NCI-H345 treated with DMSO at 0.1 percent for 48 hours (cell line): ENCODE results near the gene TCP11.

Experiments used
- DNase-seq: peaks from one replicate; lab custom pipeline; 2025; ENCODE audit not compliant: unreplicated experiment; lab: John Stamatoyannopoulos, UW

The TCP11 gene

DNA sequence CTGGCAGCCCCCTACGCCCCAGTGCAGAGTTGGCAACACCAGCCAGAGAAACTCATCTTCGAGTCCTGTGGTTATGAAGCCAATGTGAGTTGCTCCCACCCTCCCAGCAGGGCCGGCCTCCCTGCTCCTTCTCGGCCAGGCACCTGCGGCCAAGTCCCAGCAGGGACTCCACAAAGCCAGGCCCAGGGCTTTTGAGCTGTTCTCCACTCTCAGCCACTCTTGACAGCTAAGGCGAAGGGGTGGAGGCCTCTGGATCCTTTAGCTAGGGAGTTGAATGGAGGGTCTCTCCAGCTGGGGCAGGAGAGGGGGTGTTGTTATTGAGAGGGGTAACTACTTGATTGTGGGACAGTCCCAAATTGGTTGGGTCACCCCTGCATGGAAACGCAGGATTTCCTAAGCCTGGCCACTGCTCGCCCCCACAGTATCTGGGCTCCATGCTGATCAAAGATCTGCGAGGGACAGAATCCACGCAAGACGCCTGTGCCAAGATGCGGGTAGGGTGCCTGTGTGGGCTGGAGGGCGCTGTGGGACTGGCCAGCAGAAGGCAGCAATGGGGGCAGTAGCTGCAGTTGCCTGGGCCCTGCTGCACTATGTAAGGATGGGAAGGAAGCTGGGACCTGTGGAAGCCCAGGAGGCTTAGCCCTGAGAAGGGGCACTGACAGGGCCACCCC, 58.3 kb downstream of the TCP11 start:
- no peak for DNase-seq

DNA sequence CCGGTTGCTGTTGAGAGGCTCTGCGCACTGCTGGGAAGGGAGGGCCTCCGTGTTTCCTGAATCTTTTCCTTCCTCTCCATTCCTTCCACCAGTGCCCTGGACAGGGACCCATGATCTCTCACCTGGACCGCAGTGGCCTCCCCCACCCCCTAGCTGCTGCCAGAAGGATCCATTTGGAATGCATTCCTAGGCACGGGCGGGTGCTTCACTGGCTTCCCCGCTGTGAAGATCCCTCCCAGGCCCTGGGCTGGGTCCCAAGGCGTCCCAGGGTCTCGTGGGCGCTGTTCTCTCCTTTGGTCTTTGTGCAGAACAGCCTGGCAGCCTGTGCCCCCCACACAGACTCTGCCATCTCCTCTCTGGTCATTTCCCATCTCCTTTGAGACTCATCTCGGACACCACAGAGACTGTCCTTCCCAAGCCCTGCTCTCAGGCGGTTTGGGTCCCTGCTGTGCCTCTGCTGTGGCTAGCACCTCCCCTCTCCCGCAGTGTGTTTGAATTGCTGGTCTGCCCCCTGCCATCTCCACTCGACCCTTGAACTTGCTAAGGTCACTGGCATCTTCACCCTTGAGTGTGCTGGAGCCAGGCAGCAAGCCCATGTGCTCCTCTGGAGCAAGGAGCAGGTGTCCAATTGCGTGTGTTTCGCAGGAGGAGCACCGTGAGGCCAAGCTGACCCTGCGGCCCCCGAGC, 59.0 kb downstream of the TCP11 start:
- no peak for DNase-seq

DNA sequence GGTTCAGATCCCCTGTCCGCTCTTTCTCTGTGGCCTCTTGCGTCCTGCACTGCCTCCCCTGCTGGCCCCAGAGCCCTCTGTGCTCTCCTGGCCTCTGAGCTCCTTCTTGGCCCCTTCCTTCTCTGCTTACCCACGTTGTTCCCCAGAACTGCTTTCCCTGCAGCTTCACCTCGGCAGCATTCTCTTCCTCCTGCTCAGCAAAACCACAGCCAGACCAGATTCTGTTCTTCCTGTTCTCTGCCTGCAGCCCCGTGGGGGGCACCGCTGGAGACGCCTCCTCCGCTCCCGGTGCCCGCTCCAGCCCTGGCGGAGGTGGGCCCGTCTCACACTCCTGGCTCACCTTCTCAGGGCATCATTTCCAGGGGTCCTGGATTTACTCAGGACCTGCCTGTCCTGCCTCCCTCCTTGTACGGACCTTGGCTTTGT, 59.7 kb downstream of the TCP11 start:
- no peak for DNase-seq

DNA sequence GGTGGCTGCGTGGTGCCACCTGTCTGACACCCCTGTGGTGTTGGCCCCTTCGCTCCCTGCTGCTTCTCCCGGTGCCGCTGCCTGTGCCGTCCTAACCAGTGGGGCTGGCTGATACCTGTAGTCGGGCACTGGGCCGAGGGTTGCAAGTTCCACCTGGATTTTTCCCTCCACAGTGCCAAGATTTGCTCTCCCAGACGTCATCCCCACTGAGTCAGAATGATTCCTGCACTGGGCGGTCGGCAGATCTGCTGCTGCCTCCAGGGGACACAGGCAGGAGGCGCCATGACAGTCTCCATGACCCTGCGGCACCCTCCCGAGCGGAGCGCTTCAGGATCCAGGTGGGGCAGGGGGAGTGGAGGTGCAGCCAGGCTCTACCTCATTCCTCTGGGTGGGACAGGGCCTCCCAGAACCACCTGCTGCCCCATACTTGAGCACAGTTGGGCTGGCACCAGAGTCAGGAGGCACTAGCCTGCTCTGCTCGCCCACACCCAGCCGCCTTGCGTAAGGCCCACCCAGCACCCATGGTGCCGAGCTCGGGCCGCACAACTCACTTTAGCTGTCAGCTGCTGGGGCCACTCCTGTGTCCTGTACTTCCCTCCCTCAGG, 60.2 kb downstream of the TCP11 start:
- no peak for DNase-seq

DNA sequence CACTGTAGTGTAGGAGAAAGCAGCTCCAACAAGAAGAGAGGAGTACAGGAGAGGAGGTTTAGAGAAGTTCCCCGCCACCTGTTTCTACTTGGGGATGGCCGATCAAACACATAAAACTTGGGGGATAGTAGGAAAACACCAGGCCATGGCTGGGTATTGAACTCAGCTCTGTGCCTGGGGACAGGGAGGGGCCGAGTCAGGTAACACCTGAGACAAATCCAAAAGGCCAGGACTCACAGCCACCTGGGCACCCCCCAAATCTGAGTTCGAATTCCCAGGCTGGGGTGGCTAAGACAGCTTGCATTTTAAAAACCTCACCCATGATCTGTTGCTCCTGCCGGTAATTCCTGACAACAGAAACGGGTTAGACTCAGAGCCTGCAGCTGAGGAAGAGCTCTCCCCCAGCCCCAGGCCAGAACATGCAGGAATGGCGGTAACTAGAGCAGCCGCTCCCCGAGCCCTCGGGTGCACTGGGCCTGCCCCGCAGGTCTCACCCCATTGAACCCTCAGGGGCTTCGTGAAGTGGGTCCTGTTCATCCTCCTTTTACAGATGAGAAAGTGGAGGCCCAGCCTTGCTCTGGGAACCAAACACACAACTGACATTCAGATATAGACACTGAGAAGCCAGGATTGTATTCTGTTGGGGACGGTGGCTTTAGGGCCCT, 61.0 kb downstream of the TCP11 start:
- no peak for DNase-seq

DNA sequence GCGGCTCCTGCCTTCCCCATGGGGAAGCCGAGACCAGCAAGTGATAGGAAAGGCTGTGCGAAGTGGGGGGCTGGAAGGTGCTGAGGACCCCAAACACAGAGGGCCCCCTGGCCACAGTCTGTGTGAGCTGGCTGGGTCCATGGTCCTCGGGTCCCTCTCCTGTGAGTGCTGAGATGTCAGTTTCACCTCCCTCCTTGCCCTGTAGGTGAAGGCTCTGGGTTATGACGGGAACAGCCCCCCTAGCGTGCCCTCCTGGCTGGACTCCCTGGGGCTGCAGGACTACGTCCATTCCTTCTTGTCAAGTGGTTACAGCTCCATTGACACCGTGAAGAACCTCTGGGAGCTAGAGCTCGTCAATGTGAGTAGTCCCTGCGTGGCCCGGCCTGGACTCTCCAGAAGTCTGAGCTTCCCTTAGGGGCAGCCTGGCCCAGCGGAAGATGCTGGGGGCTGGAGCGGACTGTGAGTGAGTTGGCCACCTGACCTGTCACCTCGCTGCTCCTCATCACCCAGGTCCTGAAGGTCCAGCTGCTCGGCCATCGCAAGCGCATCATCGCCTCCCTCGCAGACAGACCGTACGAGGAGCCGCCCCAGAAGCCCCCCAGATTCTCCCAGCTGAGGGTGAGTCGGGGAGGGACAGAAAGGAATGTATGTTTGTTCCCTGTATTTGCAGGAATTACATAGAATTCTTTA, 61.7 kb downstream of the TCP11 start:
- DNase-seq: no peak

DNA sequence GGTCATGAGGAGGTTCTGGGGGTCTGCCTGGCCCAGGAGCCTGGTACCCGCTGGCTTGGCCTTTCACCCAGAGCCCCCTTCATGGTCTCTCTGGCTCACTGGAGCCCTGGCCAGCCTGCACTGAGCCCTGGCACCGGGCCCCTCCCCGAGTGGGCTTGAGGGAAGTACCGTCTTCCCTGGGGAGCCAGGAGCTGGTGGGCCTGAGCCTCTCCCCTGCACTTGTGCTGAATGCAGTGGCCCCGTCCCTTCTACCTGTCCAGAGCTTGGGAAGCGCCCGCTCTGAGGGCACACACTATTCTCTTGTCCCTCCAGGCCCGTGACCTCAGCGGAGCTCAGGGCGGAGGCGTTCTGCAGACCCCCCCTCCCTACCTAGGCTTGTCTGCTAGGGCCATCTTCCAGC, 62.2 kb downstream of the TCP11 start:
- DNase-seq: no peak

DNA sequence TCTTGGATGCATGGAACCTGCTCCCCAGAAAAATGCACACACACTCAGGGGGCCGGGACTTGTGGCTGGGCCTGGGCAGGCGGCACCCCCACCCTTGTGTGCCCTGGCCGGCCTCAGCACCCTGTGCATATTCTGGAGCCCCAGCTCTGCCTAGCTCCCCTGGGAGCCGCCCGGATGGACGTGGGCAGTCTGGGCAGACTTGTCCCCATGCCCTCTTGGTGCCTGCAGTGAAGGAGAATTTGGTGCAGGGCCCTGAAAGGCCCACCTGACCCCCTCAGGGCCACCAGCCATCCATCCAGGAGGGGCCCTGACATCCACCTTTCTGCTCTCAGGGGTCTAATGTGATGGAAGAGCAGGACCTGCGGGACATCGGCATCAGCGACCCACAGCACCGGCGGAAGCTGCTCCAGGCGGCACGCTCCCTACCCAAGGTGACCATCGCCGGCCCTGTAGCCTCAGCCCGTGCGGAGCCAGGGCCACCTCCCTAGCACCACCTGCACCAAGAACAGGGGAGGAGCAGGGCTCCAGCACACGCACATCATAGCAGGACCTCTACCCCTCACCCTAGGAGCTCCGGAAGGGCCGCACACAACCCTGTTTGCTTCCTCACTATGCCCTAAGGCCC, 62.8 kb downstream of the TCP11 start:
- no peak for DNase-seq

DNA sequence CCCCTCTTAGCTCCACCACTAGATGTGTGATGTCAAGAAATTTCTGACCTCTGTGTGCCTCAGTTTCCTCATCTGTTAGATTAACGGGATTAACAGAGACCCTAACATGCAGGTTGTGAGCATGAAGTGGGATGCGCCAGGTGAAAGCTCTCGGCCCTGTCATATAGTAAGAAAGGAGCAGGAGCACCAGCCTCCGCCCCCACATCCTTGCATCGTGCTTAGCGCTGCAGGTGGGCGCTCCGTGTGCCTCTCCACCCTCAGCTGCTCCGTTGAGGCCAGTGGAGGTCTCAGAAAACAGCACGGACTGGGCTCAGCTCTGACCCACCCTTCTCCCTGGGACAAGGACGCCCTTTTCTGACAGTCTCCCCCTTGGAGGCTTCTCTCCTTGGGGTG, 63.4 kb downstream of the TCP11 start:
- no peak for DNase-seq

DNA sequence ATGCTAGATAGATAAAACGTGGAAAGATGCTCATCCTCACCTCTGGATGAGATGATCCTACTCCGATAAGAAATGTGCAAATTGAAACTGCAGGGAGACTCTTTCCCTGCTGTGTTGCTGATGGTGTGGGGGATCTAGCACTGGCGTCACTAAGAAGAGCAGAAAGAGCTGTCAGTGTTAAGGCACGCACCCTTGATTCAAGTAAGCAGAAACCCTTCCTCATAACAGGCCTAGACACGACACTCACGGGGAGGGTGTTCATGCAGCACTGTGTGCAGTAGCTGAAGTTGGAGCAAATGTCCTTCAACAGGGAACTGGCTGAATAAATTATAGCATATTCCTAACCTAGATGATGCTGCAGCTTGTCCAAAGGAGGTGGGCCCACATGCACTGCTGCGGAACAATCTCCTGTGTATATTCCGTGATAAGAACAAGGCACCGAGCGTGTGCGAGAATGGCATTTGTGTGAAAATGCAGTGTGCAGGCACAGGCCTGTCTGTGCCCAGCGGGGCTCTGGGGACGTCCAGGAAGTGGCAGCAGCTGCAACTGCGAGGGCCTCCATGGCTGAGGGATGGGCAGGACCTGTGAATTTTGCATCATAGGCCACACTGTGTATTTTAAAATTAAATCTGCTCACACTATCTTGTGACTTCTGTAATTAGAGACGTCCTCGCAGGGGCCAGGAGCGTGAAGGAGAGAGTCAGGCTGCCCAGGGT, 64.0 kb downstream of the TCP11 start:
- DNase-seq: peak; percentile 65

DNA sequence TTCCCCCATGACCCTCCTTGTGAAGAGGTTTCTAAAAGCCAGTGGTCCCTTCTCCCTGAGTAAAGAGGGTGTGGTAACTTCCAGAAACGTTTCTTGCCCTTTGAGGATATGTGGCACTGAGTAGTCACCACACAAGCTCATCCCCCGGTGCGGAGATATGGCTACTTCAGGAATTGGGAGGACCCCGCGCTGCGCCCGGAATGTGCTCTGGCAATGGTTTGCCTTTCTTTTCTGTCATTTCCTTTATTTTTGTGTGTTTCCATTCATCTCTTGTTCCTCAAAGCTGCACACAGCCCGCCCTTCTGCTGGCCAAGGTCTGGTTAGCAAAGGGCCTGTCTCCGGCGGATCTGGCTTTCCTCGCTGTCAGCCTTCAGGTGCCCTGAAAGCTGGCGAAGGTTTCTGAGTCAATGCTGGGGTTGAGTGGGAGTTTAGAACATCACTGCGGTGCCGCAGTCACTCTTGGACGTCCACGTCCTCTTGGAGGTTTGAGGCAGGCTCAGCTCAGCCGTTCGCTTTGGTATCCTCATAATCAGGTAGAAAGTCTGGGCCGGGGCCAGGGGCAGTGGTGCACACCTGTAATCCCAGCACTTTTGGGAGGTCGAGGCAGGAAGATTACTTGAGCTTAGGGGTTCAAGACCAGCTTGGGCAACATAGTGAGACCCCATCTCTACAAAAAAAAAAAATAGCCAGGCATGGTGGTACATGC, 67.2 kb downstream of the TCP11 start:
- no peak for DNase-seq

DNA sequence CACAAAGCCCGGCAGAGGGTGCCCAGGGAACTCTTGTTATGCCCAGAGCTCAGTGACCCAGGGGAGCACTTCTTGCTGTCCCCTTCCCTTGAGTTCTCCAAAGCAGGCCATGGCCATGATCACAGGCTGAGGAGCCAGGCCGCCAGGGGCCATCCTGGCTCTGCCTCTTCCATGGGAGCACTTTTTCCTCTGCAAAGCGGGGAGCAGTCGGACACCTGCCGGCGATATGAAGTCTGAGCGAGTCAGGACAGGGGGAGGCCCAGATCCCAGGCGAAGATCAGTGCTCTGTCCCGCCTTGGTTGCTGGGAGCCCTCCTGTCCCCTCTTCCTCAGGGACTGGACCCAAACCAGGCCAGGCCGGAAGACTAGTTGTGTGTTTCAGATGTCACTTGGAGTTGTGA, 67.9 kb downstream of the TCP11 start:
- no peak for DNase-seq

DNA sequence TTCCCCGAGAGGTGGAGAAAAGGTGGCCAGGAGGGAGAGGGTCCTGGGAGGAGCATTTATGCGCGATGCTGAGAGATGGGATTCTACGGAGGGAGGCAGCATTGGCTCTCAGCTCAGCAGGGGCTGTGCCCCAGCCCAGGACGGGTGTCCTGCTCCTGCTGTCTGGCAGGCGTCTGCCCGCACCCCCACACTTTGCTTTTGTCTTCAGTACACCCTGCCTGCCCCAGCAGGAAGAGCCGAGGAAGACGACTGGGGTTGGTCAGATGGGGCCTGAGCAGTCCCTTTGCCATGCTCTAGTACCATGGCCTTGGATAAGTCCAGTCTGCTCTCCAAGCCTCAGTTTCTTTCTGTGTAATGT, 68.5 kb downstream of the TCP11 start:
- DNase-seq: no peak

DNA sequence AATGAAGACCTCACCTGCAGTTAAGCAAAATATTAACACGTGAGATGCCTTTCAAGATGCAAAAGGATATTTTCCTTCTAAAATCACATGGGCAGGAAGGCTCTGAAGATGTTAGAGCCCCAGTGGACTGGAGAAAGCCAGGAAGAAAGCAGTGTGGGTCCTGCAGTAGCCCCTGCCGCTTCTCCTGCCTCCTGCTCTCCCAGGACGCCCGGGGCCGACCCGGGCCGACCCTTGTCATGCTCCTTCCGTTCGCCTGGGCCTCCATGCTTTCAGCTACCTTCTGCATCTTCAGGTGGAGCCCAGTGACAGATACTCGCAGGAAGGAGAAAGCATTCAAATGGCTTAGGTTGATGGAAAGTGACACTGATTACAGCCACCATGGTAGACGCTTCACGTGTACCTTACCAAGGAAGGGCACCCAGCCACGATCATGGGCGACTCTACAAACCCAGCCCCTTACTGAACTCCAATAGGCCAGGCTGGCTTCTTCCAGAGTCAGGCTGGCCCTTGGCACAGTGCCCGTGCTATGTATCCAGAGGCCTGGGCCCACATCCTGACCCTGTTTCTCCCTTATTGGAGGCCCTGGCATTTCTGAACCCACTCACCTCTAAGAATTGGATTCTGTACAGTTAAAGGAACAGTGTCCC, 69.0 kb downstream of the TCP11 start:
- no peak for DNase-seq

DNA sequence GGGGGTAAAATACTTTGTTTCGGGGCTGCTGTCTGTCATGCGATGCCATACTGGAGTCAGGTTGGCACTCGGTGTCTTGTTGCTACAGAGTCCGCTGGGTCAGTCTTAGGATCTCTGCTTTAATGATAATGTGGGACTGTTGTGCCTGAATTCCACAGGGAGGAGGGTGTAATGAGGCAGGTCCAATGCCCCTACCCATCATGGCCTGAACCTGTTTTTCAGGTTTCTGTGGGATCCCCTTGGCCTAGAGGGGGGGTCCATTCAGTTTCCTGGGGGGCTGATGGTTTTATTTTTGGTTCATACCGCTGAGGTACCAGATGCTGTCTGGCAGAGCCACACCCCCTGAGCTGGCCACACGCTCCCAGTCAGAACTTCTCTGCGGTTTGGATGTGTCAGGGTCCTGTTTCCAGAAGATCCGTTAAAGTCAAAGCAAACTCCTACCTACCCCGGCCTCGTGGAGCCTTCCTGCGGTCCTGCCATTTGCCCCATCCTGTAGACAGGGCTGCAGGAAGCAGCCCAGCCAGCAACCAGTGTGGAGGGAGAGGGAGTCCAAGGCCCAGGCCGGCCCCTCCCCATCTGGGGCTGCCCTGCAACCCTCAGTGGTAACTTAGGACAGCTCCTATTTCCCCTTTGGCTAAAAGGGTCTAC, 69.7 kb downstream of the TCP11 start:
- DNase-seq: no peak

DNA sequence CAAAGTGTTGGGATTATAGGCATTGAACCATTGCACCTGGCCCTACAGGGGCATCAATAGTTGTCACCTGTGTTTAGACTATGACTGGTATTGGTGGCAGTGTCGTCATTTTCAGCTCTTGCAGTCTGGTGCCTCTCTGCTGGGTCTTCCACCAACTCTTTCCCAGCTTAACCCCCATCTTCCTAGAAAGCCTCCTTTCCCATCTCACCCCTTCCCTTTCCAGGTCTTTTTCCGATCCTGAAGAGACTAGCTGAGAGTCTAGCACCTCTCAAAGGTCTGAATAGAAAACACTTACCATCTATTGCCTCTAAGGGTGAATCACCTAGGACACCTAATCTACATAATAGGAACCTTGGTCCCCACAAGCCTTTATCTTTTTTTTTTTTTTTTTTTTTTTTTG, 71.0 kb downstream of the TCP11 start:
- no peak for DNase-seq

DNA sequence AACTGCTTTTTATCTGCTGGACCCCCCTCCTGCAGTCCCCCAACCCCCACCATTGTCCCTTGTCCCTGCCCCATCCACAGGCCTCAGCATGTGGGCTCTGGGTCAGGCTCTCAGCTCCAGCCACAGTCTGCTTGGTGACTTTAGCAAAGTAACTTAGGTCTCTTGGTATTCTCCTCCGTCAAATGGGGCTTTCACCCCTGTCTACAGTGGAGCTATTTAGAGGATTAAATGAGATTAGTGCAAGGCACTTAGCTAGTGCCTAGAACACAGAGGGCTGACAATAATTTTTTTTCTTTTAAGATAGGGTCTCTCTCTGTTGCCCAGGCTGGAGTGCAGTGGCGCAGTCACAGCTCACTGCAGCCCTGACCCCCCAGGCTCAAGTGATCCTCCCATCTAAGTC, 71.9 kb downstream of the TCP11 start:
- no peak for DNase-seq

DNA sequence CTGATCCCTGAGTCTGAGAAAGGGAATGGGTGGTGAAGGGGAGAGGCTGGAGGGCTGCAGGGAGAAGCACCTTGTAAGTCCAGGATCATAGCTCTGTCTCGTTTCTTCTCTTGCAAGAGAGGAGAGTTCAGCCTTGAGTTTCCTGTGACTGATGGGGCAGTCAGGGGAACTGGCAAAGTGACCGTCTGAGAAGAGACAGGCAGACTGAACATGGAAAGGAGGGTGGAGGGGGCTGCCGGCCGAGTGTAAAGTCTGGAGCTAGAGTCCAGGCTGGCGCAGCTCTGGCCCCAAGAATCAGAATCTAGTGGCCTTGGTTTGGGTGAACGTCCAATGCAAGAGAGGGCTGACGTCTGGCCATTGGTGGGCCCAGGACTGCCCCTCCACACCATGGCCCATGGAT, 72.5 kb downstream of the TCP11 start:
- no peak for DNase-seq

DNA sequence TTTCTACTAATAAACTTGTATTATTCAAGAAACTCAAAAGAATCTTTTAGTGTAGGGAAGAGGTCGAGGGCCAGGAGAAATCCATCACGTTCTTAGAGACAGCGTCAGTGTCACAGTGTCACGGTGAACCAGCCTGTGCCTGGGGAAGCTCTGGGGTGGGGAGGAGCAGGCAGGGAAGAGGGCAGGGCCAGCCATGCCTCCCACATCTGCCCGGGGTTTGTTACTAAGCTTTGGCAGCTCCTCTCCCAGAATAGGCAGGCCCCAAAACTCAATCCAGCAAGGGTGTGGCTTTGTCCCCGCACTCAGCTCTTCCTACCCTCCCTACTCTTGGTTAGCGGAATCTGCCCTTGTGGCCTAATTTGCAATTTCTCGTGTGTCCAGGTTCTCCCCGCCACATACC, 72.9 kb downstream of the TCP11 start:
- DNase-seq: no peak
